Transverse colon (tissue), 4 donors: ENCODE data around the gene RNF38. TPM values are rescaled to one million over a fixed set of nuclear protein-coding genes. Genes with fewer than 3 reads are reported as not detected.
"Not testable (repeated sequence)": the region's sequence is repeated elsewhere in the genome, so short reads cannot be mapped to it uniquely, and the experiment has no call there.

ENCODE experiments used
- DNase-seq: peaks from one replicate; pipeline ENCODE4 v3.0.0-alpha.2; 2019
- H3K27ac ChIP-seq, 4 donors: fragments of 200-600 bp; sonication (generic); 2 replicates each; pipeline ENCODE4 v1.5.1; 2016 to 2018; ENCODE audit warnings: inconsistent platforms in 4 of 4
- H3K27me3 ChIP-seq: fragments of 200-600 bp; sonication (generic); 2 replicates; pipeline ENCODE4 v1.5.1; 2017; ENCODE audit warnings: inconsistent platforms
- H3K36me3 ChIP-seq, 4 donors: fragments of 200-600 bp; sonication (generic); 2 replicates each; pipeline ENCODE4 v1.5.1; 2017 to 2019; ENCODE audit warnings: inconsistent platforms in 4 of 4
- H3K4me1 ChIP-seq, 4 donors: fragments of 200-600 bp; sonication (generic); 2 replicates each; pipeline ENCODE4 v1.5.1; 2017 to 2020; ENCODE audit warnings: inconsistent platforms in 4 of 4
- H3K4me3 ChIP-seq, 4 donors: fragments of 200-600 bp; sonication (generic); 1 replicate in 1 of 4; 2 replicates in 3 of 4; pipeline versions ENCODE4 v1.5.1 to v1.6.1; 2017 to 2019; ENCODE audit warnings: inconsistent platforms in 4 of 4
- H3K9me3 ChIP-seq, 2 donors: fragments of 200-600 bp; sonication (generic); 2 replicates each; pipeline ENCODE4 v1.5.1; 2017 to 2019; ENCODE audit warnings: inconsistent platforms in 2 of 2
- EP300 ChIP-seq: sonication (generic); formaldehyde crosslinking; IDR thresholded peaks from one replicate; pipeline ENCODE4 v1.6.1; 2017; ENCODE audit warnings: antibody characterized with exemption, low read depth
- POLR2A ChIP-seq: fragments of 450-650 bp; IDR thresholded peaks from one replicate; pipeline ENCODE4 v1.6.1; 2016; ENCODE audit warnings: antibody characterized with exemption, mild to moderate bottlenecking, moderate library complexity
- POLR2AphosphoS5 ChIP-seq, 3 donors: sonication (generic); formaldehyde crosslinking; IDR thresholded peaks; one replicate each; pipeline ENCODE4 v1.6.1; 2016; ENCODE audit warnings: antibody characterized with exemption in 3 of 3
- WGBS, 2 donors: methylation state at CpG; one replicate each; pipeline ENCODE4 v1.1.5; 2018; ENCODE audit warnings: low coverage in 1 of 2; 5-methylcytosine and 5-hydroxymethylcytosine counted together
- in situ Hi-C, 4 donors: fragments of 200-750 bp; cut with MboI; loops; one replicate each; pipeline versions ENCODE4 v1.15.0 to v1.15.1; 2017; ENCODE audit warnings: low sequenced_read_pairs in 3 of 4, low pct_ligation_motif_present in 1 of 4, low pct_unique_long_range_greater_than_20kb in 1 of 4
- intact Hi-C: fragments of 100-400 bp; cut with DNase I; formaldehyde crosslinking; loops from one replicate; pipeline ENCODE4 v1.15.1; 2023; ENCODE audit warnings: low total_unique reads
- total RNA-seq, 4 donors: library from RNA; depleted of rRNA; stranded (reverse); fragments of >200 nt; gene quantifications; one replicate each; pipeline ENCODE4 v1.1.0, GENCODE V29; 2016
- TF ChIP-seq, protein P1 (sequence below), 5 experiments: fragments of 200-600 bp in 3 of 5; fragments of 450-650 bp in 2 of 5; sonication (generic) in 3 of 5; IDR thresholded peaks; 1 replicate in 2 of 5; 2 replicates in 3 of 5; pipeline ENCODE4 v1.5.1; 2016 to 2017; ENCODE audit warnings: antibody characterized with exemption in 5 of 5, inconsistent platforms in 3 of 5, mild to moderate bottlenecking in 2 of 5, moderate library complexity in 1 of 5

Gene RNF38
- total RNA-seq, 4 donors from 2014 or later: 13.8 to 86.8 (median 25.1) TPM

DNA sequence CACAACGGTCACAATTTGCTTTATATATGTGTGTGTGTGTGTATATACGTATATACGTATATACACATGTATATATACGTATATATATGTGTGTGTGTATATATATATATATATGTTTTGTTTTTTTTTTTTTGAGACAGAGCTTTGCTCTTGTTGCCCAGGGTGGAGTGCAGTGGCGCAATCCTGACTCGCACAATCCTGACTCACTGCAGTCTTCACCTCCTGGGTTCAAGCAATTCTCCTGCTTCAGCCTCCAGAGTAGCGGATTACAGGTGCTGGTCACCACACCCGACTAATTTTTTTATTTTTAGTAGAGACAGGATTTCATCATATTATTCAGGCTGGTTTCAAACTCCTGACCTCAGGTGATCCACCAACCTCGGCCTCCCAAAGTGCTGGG lies 3.1 kb downstream of the RNF38 start:
- Histone ChIP-seq H3K27me3 (no peaks in the 10 kb centered on the region), H3K27ac (no peak overlapping the region), H3K36me3 (no peaks in the 10 kb centered on the region), H3K9me3 (no peaks in the 10 kb centered on the region), H3K4me3 (no peak overlapping the region), H3K4me1 (peaks cover 10 to 50% (median 19%) of the 10 kb centered on the region in 4 donors)
- in situ Hi-C loops (no loop called here), intact Hi-C loops (no loop called here)
- DNase-seq: no peak
- WGBS, 2 donors: 86 to 91% methylated on average over 9 of the region's 9 CpGs
- TF ChIP-seq POLR2A: no peak
- TF ChIP-seq, protein P1, sequence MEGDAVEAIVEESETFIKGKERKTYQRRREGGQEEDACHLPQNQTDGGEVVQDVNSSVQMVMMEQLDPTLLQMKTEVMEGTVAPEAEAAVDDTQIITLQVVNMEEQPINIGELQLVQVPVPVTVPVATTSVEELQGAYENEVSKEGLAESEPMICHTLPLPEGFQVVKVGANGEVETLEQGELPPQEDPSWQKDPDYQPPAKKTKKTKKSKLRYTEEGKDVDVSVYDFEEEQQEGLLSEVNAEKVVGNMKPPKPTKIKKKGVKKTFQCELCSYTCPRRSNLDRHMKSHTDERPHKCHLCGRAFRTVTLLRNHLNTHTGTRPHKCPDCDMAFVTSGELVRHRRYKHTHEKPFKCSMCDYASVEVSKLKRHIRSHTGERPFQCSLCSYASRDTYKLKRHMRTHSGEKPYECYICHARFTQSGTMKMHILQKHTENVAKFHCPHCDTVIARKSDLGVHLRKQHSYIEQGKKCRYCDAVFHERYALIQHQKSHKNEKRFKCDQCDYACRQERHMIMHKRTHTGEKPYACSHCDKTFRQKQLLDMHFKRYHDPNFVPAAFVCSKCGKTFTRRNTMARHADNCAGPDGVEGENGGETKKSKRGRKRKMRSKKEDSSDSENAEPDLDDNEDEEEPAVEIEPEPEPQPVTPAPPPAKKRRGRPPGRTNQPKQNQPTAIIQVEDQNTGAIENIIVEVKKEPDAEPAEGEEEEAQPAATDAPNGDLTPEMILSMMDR (IDR thresholded peaks at IDR 0.05): no peak
- no peak for TF ChIP-seq EP300
- TF ChIP-seq POLR2AphosphoS5 (IDR thresholded peaks at IDR 0.05): no peak

DNA sequence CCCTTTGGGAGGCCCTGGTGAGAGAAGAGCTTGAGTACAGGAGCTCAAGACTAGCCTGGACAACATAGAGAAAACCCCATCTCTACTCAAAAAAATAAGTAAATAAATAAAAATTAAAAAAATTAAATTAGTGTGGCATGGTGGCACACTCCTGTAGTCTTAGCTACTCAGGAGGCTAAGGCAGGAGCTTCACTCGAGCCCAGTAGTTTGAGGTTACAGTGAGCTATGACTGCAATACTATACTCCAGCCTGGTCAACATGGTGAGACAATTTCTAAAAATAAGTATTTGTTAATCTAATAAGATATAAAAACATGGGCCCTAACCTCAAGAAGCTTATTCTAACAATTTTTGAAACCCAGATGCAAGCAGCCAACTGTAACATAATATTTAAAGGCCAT lies 7.6 kb downstream of the RNF38 start:
- peaks cover 0 to 34% (median 3%) of the 10 kb centered on the region in 4 donors for H3K4me1 ChIP-seq
- in situ Hi-C loops: no loop called here
- DNase-seq: no peak

DNA sequence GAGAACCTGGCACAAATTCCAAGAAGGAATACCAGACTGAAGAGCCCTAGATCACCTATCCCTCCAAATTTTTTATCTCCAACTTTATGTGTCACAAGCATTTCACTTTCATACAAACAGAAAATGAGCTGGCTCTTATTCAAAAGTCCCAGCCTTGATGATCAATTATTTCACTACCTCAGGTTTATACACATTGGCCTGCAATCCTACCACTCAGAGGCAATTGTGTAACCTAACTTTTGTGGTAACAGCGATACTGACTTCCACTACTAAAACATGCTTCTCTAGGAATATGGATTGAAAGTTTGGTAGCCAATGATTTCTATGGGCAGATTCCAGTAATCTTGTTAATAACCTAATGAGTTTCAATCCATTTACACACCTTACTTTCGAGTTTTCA lies 10.5 kb downstream of the RNF38 start:
- WGBS, 2 donors: 81 to 89% methylated on average over 2 of the region's 2 CpGs
- TF ChIP-seq POLR2A (no peak), POLR2AphosphoS5 (IDR thresholded peaks at IDR 0.05) (no peak), EP300 (no peak)
- TF ChIP-seq, protein P1 (IDR thresholded peaks at IDR 0.05): no peak
- intact Hi-C loops: no loop called here
- no peak overlapping the region for H3K27ac ChIP-seq
- H3K4me1 ChIP-seq: peaks cover 0 to 25% (median 3%) of the 10 kb centered on the region in 4 donors
- no peaks in the 10 kb centered on the region for H3K9me3 ChIP-seq
- DNase-seq: no peak
- no peak overlapping the region for H3K4me3 ChIP-seq
- in situ Hi-C loops: no loop called here
- H3K27me3 ChIP-seq: no peaks in the 10 kb centered on the region
- H3K36me3 ChIP-seq: no peaks in the 10 kb centered on the region

More for the DNA sequence above, 7.6 kb downstream of the RNF38 start:
- intact Hi-C loops: no loop called here
- Histone ChIP-seq H3K9me3 (no peaks in the 10 kb centered on the region), H3K36me3 (no peaks in the 10 kb centered on the region), H3K27me3 (no peaks in the 10 kb centered on the region), H3K27ac (no peak overlapping the region), H3K4me3 (no peak overlapping the region)
- TF ChIP-seq, protein P1 (IDR thresholded peaks at IDR 0.05): no peak
- TF ChIP-seq POLR2A (no peak), POLR2AphosphoS5 (IDR thresholded peaks at IDR 0.05) (no peak), EP300 (no peak)
- WGBS, 2 donors: 76 to 86% methylated on average over 1 of the region's 1 CpG

DNA sequence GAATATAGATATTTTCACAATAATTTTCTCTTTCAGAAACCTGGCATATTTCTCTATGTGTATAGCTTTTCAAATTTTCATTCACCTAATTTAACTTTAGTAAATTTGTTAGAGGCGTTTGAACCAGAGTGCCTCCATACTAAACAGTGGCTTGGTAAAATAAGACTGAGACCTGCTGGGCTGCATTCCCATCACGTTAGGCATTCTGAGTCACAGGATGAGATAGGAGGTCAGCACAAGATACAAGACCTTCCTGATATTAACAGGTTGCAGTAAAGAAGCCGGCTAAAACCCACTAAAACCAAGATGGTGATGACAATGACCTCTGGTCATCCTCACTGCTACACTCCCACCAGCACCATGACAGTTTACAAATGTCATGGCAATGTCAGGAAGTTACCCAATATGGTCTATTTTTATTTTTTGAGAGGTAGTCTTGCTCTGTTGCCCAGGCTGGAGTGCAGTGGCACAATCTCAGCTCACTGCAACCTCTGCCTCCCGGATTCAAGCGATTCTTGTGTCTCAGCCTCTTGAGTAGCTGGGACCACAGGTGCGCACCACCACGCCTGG lies 13.6 kb downstream of the RNF38 start:
- H3K4me3 ChIP-seq, in situ Hi-C loops, H3K27me3 ChIP-seq, H3K9me3 ChIP-seq, H3K36me3 ChIP-seq, H3K27ac ChIP-seq, DNase-seq, intact Hi-C loops: not testable (repeated sequence)
- 79 to 88% methylated on average over 5 to 7 of the region's 7 CpGs for WGBS, 2 donors
- H3K4me1 ChIP-seq: peaks cover 0 to 41% (median 2%) of the 10 kb centered on the region in 4 donors

DNA sequence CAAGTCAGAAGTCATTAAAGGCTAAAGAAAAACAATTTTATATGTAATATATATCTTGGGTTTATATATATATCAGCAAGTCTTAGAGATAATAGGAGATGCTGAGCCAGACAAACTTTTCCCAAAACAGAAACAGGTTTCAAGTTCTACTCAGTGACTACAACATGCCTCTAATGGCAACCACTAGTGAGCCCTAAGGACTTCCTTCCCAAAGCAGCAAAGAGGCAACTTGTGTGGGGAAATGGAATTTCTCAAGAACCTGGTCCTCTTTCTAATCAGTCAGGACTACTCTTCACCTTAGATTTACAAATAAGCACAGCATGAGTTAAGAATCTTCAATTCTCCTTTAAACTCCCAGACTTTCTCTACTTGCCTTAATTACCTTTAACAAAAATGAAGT lies 17.6 kb downstream of the RNF38 start:
- in situ Hi-C loops: no loop called here
- no peak for DNase-seq
- Histone ChIP-seq H3K27ac (no peak overlapping the region), H3K9me3 (no peaks in the 10 kb centered on the region), H3K27me3 (no peaks in the 10 kb centered on the region), H3K4me3 (no peak overlapping the region), H3K4me1 (peaks cover 0 to 28% (median 3%) of the 10 kb centered on the region in 4 donors), H3K36me3 (no peaks in the 10 kb centered on the region)
- TF ChIP-seq, protein P1 (IDR thresholded peaks at IDR 0.05): no peak
- no peak for TF ChIP-seq EP300
- intact Hi-C loops: no loop called here
